Neural cell (in vitro differentiated cells): Measurements from ENCODE around the gene THBS2.

Experiments used
- EP300 ChIP-seq: fragments of 450-650 bp; conservative IDR thresholded peaks from 2 replicates; pipeline ENCODE4 v1.6.1; 2014; ENCODE audit warnings: antibody characterized with exemption, mild to moderate bottlenecking, moderate library complexity; ENCODE audit not compliant: poor library complexity, severe bottlenecking
- EZH2 ChIP-seq: fragments of 200-600, 300-800 bp; shearing (Covaris generic), sonication (generic); IDR thresholded peaks from 2 replicates; pipeline ENCODE4 v1.6.1; 2014; ENCODE audit warnings: antibody characterized with exemption, low read length, borderline replicate concordance, mild to moderate bottlenecking; ENCODE audit not compliant: insufficient read depth, poor library complexity, severe bottlenecking
- RAD21 ChIP-seq: fragments of 450-650 bp; conservative IDR thresholded peaks from 2 replicates; pipeline ENCODE4 v1.6.1; 2014; ENCODE audit warnings: antibody characterized with exemption, mild to moderate bottlenecking, moderate library complexity
- TAF1 ChIP-seq: IDR thresholded peaks from 2 replicates; pipeline ENCODE4 v1.6.1; 2012; ENCODE audit warnings: low read depth
- TF ChIP-seq, protein P1 (sequence below): fragments of 450-650 bp; IDR thresholded peaks from 2 replicates; pipeline ENCODE4 v1.5.1; 2014; ENCODE audit warnings: antibody characterized with exemption, mild to moderate bottlenecking, moderate library complexity; ENCODE audit not compliant: poor library complexity, severe bottlenecking
- TF ChIP-seq, protein P2 (sequence below): IDR thresholded peaks from 2 replicates; pipeline ENCODE4 v1.6.1; 2012; ENCODE audit warnings: borderline replicate concordance

GRCh38 chr6:169185011-169185521 lies 68.6 kb downstream of the THBS2 start:
- TF ChIP-seq RAD21 (no peak), TAF1 (no peak), EP300 (no peak), EZH2 (no peak)
- TF ChIP-seq, protein P1, sequence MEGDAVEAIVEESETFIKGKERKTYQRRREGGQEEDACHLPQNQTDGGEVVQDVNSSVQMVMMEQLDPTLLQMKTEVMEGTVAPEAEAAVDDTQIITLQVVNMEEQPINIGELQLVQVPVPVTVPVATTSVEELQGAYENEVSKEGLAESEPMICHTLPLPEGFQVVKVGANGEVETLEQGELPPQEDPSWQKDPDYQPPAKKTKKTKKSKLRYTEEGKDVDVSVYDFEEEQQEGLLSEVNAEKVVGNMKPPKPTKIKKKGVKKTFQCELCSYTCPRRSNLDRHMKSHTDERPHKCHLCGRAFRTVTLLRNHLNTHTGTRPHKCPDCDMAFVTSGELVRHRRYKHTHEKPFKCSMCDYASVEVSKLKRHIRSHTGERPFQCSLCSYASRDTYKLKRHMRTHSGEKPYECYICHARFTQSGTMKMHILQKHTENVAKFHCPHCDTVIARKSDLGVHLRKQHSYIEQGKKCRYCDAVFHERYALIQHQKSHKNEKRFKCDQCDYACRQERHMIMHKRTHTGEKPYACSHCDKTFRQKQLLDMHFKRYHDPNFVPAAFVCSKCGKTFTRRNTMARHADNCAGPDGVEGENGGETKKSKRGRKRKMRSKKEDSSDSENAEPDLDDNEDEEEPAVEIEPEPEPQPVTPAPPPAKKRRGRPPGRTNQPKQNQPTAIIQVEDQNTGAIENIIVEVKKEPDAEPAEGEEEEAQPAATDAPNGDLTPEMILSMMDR = no peak
- TF ChIP-seq, protein P2, sequence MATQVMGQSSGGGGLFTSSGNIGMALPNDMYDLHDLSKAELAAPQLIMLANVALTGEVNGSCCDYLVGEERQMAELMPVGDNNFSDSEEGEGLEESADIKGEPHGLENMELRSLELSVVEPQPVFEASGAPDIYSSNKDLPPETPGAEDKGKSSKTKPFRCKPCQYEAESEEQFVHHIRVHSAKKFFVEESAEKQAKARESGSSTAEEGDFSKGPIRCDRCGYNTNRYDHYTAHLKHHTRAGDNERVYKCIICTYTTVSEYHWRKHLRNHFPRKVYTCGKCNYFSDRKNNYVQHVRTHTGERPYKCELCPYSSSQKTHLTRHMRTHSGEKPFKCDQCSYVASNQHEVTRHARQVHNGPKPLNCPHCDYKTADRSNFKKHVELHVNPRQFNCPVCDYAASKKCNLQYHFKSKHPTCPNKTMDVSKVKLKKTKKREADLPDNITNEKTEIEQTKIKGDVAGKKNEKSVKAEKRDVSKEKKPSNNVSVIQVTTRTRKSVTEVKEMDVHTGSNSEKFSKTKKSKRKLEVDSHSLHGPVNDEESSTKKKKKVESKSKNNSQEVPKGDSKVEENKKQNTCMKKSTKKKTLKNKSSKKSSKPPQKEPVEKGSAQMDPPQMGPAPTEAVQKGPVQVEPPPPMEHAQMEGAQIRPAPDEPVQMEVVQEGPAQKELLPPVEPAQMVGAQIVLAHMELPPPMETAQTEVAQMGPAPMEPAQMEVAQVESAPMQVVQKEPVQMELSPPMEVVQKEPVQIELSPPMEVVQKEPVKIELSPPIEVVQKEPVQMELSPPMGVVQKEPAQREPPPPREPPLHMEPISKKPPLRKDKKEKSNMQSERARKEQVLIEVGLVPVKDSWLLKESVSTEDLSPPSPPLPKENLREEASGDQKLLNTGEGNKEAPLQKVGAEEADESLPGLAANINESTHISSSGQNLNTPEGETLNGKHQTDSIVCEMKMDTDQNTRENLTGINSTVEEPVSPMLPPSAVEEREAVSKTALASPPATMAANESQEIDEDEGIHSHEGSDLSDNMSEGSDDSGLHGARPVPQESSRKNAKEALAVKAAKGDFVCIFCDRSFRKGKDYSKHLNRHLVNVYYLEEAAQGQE = no peak
